ENCODE results near the gene MARCHF10. TPM values are rescaled to one million over a fixed set of nuclear protein-coding genes. Genes with fewer than 3 reads are reported as not detected.
A peak's percentile ranks its signal among the peaks of the same experiment; 100 is the strongest.

The MARCHF10 gene
- total RNA-seq, 1 experiment from 2014 or later = 0.39 TPM

DNA sequence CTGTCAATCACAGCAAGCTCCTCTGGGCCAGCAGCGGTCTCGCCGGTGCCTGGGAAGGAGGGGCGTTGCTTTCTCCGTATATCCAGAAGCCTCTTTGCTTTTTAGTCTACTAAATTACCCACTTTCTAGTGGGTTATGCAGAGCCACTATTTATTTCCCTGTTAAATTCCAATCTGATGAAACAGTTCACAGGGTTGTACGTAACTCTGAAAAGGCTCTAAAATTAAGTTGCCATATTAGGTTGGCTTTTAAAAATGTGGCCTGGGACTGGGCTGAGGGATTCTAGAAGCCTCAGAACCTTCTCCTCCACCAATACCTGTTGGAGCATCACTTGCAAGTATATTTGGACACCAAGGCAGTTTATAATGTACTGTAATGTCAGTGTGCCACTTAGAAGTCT is 27.2 kb downstream of the MARCHF10 start:
- TF ChIP-seq CTCF (IDR thresholded peaks at IDR 0.05) (no peak), TCF7L2 (IDR thresholded peaks at IDR 0.05; ENCODE audit: low read depth, low read length) (no peak), SIN3A (IDR thresholded peaks at IDR 0.05; ENCODE audit: borderline replicate concordance, insufficient read depth, low read depth, low read length) (no peak), REST (IDR thresholded peaks at IDR 0.05; ENCODE audit: insufficient read depth in 1 of 2, low read depth in 2 of 2, low read length in 1 of 2) (no peak)
- POLR2A ChIA-PET = no interaction called here
- peak overlapping the region; percentile 40; the same call in 1 of the 2 replicates for H3K27ac ChIP-seq (ENCODE audit: low read length)
- H3K27me3 ChIP-seq (ENCODE audit: control insufficient read depth, insufficient read depth, low read length) = no peaks in the 10 kb centered on the region
- H3K4me3 ChIP-seq (ENCODE audit: low read depth in 2 of 2, low read length in 2 of 2) = no peak overlapping the region
- in situ Hi-C loops (cut with HindIII; ENCODE audit: low pct_unique_long_range_greater_than_20kb, low sequenced_read_pairs) (no loop called here), intact Hi-C loops (cut with micrococcal nuclease; ENCODE audit: unreplicated experiment) (no loop called here)
- H3K4me1 ChIP-seq (ENCODE audit: control insufficient read depth, insufficient read depth, low read length) = peaks cover 16% of the 10 kb centered on the region
- CTCF ChIA-PET = no interaction called here
- peaks cover 5% of the 10 kb centered on the region; the same call in 1 of the 2 replicates for H3K9me3 ChIP-seq (ENCODE audit: control insufficient read depth, insufficient read depth, low read depth, low read length)
- DNase-seq (ENCODE audit: low read depth, low spot score) (no peak), ATAC-seq (no peak)
- H3K36me3 ChIP-seq (ENCODE audit: control insufficient read depth, insufficient read depth, low read length) = no peaks in the 10 kb centered on the region
- BruUV-seq (replicated peaks) = no TSS peak

- ChIA-PET POLR2A (no interaction called here), CTCF (no interaction called here)
- no TSS peak for BruUV-seq (replicated peaks)
- TF ChIP-seq TCF7L2 (IDR thresholded peaks at IDR 0.05; ENCODE audit: low read depth, low read length) (no peak), POLR2AphosphoS5 (IDR thresholded peaks at IDR 0.05; ENCODE audit: low read depth, low read length) (no peak), SIN3A (IDR thresholded peaks at IDR 0.05; ENCODE audit: borderline replicate concordance, insufficient read depth, low read depth, low read length) (no peak), CTCF (IDR thresholded peaks at IDR 0.05) (no peak), REST (IDR thresholded peaks at IDR 0.05; ENCODE audit: insufficient read depth in 1 of 2, low read depth in 2 of 2, low read length in 1 of 2) (no peak)
- Histone ChIP-seq H3K27ac (ENCODE audit: low read length) (peak overlapping the region; percentile 21; the same call in 1 of the 2 replicates), H3K9me3 (ENCODE audit: control insufficient read depth, insufficient read depth, low read depth, low read length) (peaks cover 5% of the 10 kb centered on the region; the same call in 1 of the 2 replicates), H3K27me3 (ENCODE audit: control insufficient read depth, insufficient read depth, low read length) (no peaks in the 10 kb centered on the region), H3K4me1 (ENCODE audit: control insufficient read depth, insufficient read depth, low read length) (peaks cover 16% of the 10 kb centered on the region), H3K4me3 (ENCODE audit: low read depth in 2 of 2, low read length in 2 of 2) (no peak overlapping the region), H3K36me3 (ENCODE audit: control insufficient read depth, insufficient read depth, low read length) (no peaks in the 10 kb centered on the region)
- no peak for DNase-seq (ENCODE audit: low read depth, low spot score)
- ATAC-seq = no peak
- intact Hi-C loops (cut with micrococcal nuclease; ENCODE audit: unreplicated experiment) = no loop called here
- in situ Hi-C loops (cut with HindIII; ENCODE audit: low pct_unique_long_range_greater_than_20kb, low sequenced_read_pairs) = no loop called here
Measured at GRCh38 chr17:62780269-62780668, 27.8 kb downstream of the MARCHF10 start.

All from Panc1 (cell line).